Lung (tissue), 12 donors: ENCODE measurements around the gene TDRD3. TPM values are rescaled to one million over a fixed set of nuclear protein-coding genes. Genes with fewer than 3 reads are reported as not detected.

Source experiments
- ATAC-seq: fragments of 200-7000 bp; cut with Tn5 transposase; one replicate; pipeline ENCODE4 v1.9.1; 2020; ENCODE audit warnings: moderate number of reproducible peaks; ENCODE audit not compliant: insufficient read depth, low FRiP score
- DNase-seq, 3 donors: peaks; one replicate each; pipeline ENCODE4 v3.0.0-alpha.2; 2013 to 2017
- H3K27ac ChIP-seq, 2 donors: one replicate each; pipeline ENCODE4 v1.5.1; 2013; ENCODE audit warnings: mild to moderate bottlenecking in 2 of 2, moderate library complexity in 2 of 2, control low read depth in 1 of 2, inconsistent platforms in 1 of 2, low read depth in 1 of 2, low read length in 1 of 2
- H3K27me3 ChIP-seq, 3 donors: one replicate each; pipeline ENCODE4 v1.5.1; 2013; ENCODE audit warnings: low read length in 2 of 3; ENCODE audit not compliant: control insufficient read depth in 3 of 3, insufficient read depth in 3 of 3
- H3K36me3 ChIP-seq, 4 donors: one replicate each; pipeline ENCODE4 v1.5.1; 2013; ENCODE audit warnings: low read length in 4 of 4, mild to moderate bottlenecking in 1 of 4, moderate library complexity in 1 of 4; ENCODE audit not compliant: control insufficient read depth in 4 of 4, insufficient read depth in 4 of 4
- H3K4me1 ChIP-seq, 5 donors: one replicate each; pipeline ENCODE4 v1.5.1; 2013; ENCODE audit warnings: low read length in 5 of 5, mild to moderate bottlenecking in 2 of 5, moderate library complexity in 1 of 5; ENCODE audit not compliant: control insufficient read depth in 5 of 5, insufficient read depth in 5 of 5
- H3K4me3 ChIP-seq: one replicate; pipeline ENCODE4 v1.5.1; 2013; ENCODE audit warnings: mild to moderate bottlenecking, control low read depth, moderate library complexity
- H3K9ac ChIP-seq, 2 donors: one replicate each; pipeline ENCODE4 v1.5.1; 2013; ENCODE audit warnings: low read length in 2 of 2, control low read depth in 1 of 2; ENCODE audit not compliant: insufficient read depth in 1 of 2
- H3K9me3 ChIP-seq, 4 donors: one replicate each; pipeline ENCODE4 v1.5.1; 2013; ENCODE audit warnings: low read length in 3 of 4, mild to moderate bottlenecking in 1 of 4, moderate library complexity in 1 of 4; ENCODE audit not compliant: control insufficient read depth in 4 of 4, insufficient read depth in 3 of 4
- CTCF ChIP-seq: IDR thresholded peaks from 2 replicates; pipeline ENCODE4 v1.5.1; 2012; ENCODE audit warnings: mild to moderate bottlenecking; ENCODE audit errors: control extremely low read depth, extremely low read depth
- WGBS, 2 donors: extraction: QIAGEN DNeasy Blood & Tissue Kit; methylation state at CpG; one replicate each; pipeline ENCODE4 v1.1.7; 2013; 5-methylcytosine and 5-hydroxymethylcytosine counted together
- polyA plus RNA-seq, 2 donors: library from polyadenylated mRNA; stranded (reverse); fragments of 200-250 nt; gene quantifications; one replicate each; pipeline ENCODE4 v1.2.1, GENCODE V29; 2013
- total RNA-seq, 2 donors: library from RNA; depleted of rRNA in 1 of 2; stranded (reverse); fragments of >200 nt in 1 of 2; gene quantifications; one replicate each; pipeline ENCODE4 v1.2.1, GENCODE V29; 2014 to 2021
- donor health status: control.
- donor health status: control.
- donor health status: Bipolar disorder and iron deficiency.
- donor health status: healthy.
- donor health status: DM: yes; HTN: yes; CAD: no.

Gene TDRD3
- total and polyA plus RNA-seq, 4 donors: 6.5 to 56.7 (median 19.4) TPM

GRCh38 chr13:60355056-60355455 is 42.0 kb upstream of the TDRD3 start:
- Histone ChIP-seq H3K4me3 (no peak overlapping the region), H3K9me3 (peaks cover 0 to 6% (median 0%) of the 10 kb centered on the region in 4 donors), H3K36me3 (no peaks in the 10 kb centered on the region), H3K9ac (no peak overlapping the region), H3K27me3 (no peaks in the 10 kb centered on the region), H3K4me1 (peaks cover 0 to 3% (median 0%) of the 10 kb centered on the region in 5 donors), H3K27ac (no peak overlapping the region)
- no peak for TF ChIP-seq CTCF
- DNase-seq (no peak), ATAC-seq (no peak)

- Histone ChIP-seq H3K4me3 (no peak overlapping the region), H3K36me3 (no peaks in the 10 kb centered on the region), H3K9ac (no peak overlapping the region), H3K27me3 (no peaks in the 10 kb centered on the region), H3K9me3 (peaks cover 0 to 6% (median 0%) of the 10 kb centered on the region in 4 donors), H3K4me1 (peaks cover 0 to 1% (median 0%) of the 10 kb centered on the region in 5 donors), H3K27ac (no peak overlapping the region)
- DNase-seq (no peak), ATAC-seq (no peak)
- no peak for TF ChIP-seq CTCF
Measured at GRCh38 chr13:60356970-60357369, 40.0 kb upstream of the TDRD3 start.

GRCh38 chr13:60358453-60358852 is 38.6 kb upstream of the TDRD3 start:
- H3K27ac ChIP-seq: no peak overlapping the region
- H3K27me3 ChIP-seq: no peaks in the 10 kb centered on the region
- TF ChIP-seq CTCF: no peak
- ATAC-seq: no peak
- no peaks in the 10 kb centered on the region for H3K9me3 ChIP-seq
- peaks cover 0 to 1% (median 0%) of the 10 kb centered on the region in 5 donors for H3K4me1 ChIP-seq
- WGBS, 2 donors: 83 to 85% methylated on average over 2 of the region's 2 CpGs
- no peak overlapping the region for H3K4me3 ChIP-seq
- DNase-seq: no peak
- H3K9ac ChIP-seq: no peak overlapping the region
- no peaks in the 10 kb centered on the region for H3K36me3 ChIP-seq

- TF ChIP-seq CTCF: no peak
- no peak overlapping the region for H3K9ac ChIP-seq
- H3K4me3 ChIP-seq: no peak overlapping the region
- no peaks in the 10 kb centered on the region for H3K27me3 ChIP-seq
- WGBS, 2 donors: 66 to 70% methylated on average over 2 of the region's 2 CpGs
- no peak overlapping the region for H3K27ac ChIP-seq
- no peak for ATAC-seq
- no peak for DNase-seq
- no peaks in the 10 kb centered on the region for H3K4me1 ChIP-seq
- H3K9me3 ChIP-seq: no peaks in the 10 kb centered on the region
- no peaks in the 10 kb centered on the region for H3K36me3 ChIP-seq
Measured at GRCh38 chr13:60363288-60363687, 33.7 kb upstream of the TDRD3 start.
